Gastrocnemius medialis (tissue), 4 donors: ENCODE measurements around the gene ZNF487.

Source experiments
- POLR2A ChIP-seq, 2 donors: fragments of 450-650 bp; IDR thresholded peaks; one replicate each; pipeline ENCODE4 v1.6.1; 2017; ENCODE audit warnings: antibody characterized with exemption in 2 of 2, mild to moderate bottlenecking in 2 of 2, moderate library complexity in 2 of 2
- TF ChIP-seq, protein P1 (sequence below), 5 experiments: fragments of 450-650 bp in 3 of 5; fragments of 200-600 bp in 2 of 5; sonication (generic) in 2 of 5; IDR thresholded peaks in 4 of 5; conservative IDR thresholded peaks in 1 of 5; 1 replicate in 4 of 5; 2 replicates in 1 of 5; pipeline ENCODE4 v1.5.1; 2016 to 2019; ENCODE audit warnings: antibody characterized with exemption in 5 of 5, mild to moderate bottlenecking in 3 of 5, moderate library complexity in 3 of 5

- TF ChIP-seq, protein P1, sequence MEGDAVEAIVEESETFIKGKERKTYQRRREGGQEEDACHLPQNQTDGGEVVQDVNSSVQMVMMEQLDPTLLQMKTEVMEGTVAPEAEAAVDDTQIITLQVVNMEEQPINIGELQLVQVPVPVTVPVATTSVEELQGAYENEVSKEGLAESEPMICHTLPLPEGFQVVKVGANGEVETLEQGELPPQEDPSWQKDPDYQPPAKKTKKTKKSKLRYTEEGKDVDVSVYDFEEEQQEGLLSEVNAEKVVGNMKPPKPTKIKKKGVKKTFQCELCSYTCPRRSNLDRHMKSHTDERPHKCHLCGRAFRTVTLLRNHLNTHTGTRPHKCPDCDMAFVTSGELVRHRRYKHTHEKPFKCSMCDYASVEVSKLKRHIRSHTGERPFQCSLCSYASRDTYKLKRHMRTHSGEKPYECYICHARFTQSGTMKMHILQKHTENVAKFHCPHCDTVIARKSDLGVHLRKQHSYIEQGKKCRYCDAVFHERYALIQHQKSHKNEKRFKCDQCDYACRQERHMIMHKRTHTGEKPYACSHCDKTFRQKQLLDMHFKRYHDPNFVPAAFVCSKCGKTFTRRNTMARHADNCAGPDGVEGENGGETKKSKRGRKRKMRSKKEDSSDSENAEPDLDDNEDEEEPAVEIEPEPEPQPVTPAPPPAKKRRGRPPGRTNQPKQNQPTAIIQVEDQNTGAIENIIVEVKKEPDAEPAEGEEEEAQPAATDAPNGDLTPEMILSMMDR (IDR thresholded peaks at IDR 0.05 in 4 of 5, conservative IDR thresholded peaks at IDR 0.05 in 1 of 5): no peak
- no peak for TF ChIP-seq POLR2A (IDR thresholded peaks at IDR 0.05)
These were observed 32.8 kb upstream of the ZNF487 start for GRCh38 chr10:43403911-43404703.
